Stimulated activated CD4-positive, alpha-beta T cell treated with anti-CD3 and anti-CD28 coated beads, Interleukin-1b, Interleukin-23, amount 100 ng/mL, for 1 hour (primary cell): Measurements from ENCODE around the gene DRGX.

Source experiments
- DNase-seq, 2 donors: peaks; one replicate each; pipeline ENCODE4 v3.0.0-alpha.2; 2020; ENCODE audit warnings: low read depth in 2 of 2

The DRGX gene

GRCh38 chr10:49318755-49319154 lies 77.1 kb downstream of the DRGX start:
- no peak for DNase-seq

DNA sequence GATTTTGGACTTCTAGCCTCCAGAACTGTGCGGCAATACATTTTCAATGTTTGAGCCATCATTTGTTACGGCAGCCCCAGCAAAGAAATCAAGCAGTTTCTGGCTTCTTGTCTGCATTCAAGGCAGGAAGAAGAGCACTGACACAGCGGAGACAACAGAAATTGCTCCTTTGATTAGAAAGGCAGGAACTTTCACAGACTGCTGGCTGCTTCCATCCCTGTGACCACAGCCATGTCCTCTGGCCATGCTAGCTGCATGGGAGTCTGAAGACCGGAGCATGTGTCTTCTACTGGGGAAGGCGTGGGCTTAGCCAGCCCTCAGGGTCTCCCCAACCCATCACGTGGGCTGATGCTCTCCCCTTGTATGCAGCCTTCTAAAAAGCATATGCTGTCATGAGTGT lies 77.9 kb downstream of the DRGX start:
- no peak for DNase-seq

DNA sequence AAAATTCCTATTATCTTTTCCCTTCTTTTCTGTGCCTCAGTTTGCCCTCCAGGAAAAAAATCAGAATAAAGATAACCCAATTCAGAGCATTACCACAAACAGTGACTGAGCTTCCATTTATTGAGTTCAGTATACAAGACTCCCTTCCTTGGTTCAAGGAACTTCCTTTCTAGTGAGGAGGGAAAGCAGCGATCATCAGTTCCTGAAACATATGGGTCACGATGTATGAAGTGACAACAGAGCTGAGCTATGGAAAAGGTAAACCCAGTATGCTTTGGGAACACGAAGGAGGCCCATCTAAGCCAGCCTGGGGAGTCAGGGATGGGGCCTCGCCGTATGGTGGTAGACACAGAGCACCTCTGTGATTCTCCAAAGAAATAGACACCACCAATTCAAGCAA lies 81.1 kb downstream of the DRGX start:
- DNase-seq, result no peak
